ENCODE data around the gene OPA3. TPM values are rescaled to one million over a fixed set of nuclear protein-coding genes. Genes with fewer than 3 reads are reported as not detected.

OPA3 gene
- total RNA-seq, 1 experiment from 2014 or later: 11.1 TPM

GRCh38 chr19:45615795-45616703 lies 31.4 kb upstream of the OPA3 start:
- no peaks in the 10 kb centered on the region for H3K9me2 ChIP-seq (ENCODE audit: insufficient read depth)
- no peaks in the 10 kb centered on the region for H4K20me1 ChIP-seq (ENCODE audit: insufficient read depth)
- H3K27ac ChIP-seq (ENCODE audit: low read depth, low read length): peak overlapping the region; percentile 98
- peak overlapping the region; percentile 63 for H3K9ac ChIP-seq (ENCODE audit: low read length)
- DNase-seq (ENCODE audit: low read depth, low spot score) (peak; percentile 97), ATAC-seq (peak; percentile 88)
- H2AFZ ChIP-seq (ENCODE audit: low read depth, low read length, poor library complexity, severe bottlenecking): no peak overlapping the region
- H3K4me2 ChIP-seq (ENCODE audit: low read length): peak overlapping the region; percentile 78
- H3K9me3 ChIP-seq (ENCODE audit: control insufficient read depth in 1 of 2, insufficient read depth in 1 of 2, low read depth in 1 of 2, low read length in 2 of 2): no peaks in the 10 kb centered on the region
- TSS peak; percentile 69 for BruUV-seq (replicated peaks)
- H3K27me3 ChIP-seq (ENCODE audit: insufficient read depth, low read length): no peaks in the 10 kb centered on the region
- intact Hi-C loops (cut with micrococcal nuclease): loop anchor here (2.0 kb wide), 1 partner anchor 15 kb away; no protein-coding TSS in a partner anchor
- no peaks in the 10 kb centered on the region for H3K79me2 ChIP-seq (ENCODE audit: insufficient read depth, low read length)
- TF ChIP-seq MAX (IDR thresholded peaks at IDR 0.05) (peak; percentile 86), EZH2 (IDR thresholded peaks at IDR 0.05) (no peak), SP1 (IDR thresholded peaks at IDR 0.05; ENCODE audit: low read depth) (peak; percentile 84), ZFX (IDR thresholded peaks at IDR 0.05) (peak; percentile 37; the same call in 1 of the 2 replicates), TCF7L2 (IDR thresholded peaks at IDR 0.05; ENCODE audit: borderline replicate concordance, extremely low read depth, insufficient read depth, insufficient read length) (peak; percentile 23), JUND (IDR thresholded peaks at IDR 0.05) (no peak), CBX3 (IDR thresholded peaks at IDR 0.05; ENCODE audit: low read depth) (0 out of 2 replicates have a peak, but pooled peaks have one; percentile 9), ZBTB33 (IDR thresholded peaks at IDR 0.05; ENCODE audit: extremely low read depth, insufficient replicate concordance, low read length) (no peak), POLR2AphosphoS5 (IDR thresholded peaks at IDR 0.05; ENCODE audit: low read depth, low read length) (peak; percentile 73), POLR2A (IDR thresholded peaks at IDR 0.05; ENCODE audit: borderline replicate concordance, extremely low read depth, insufficient read depth, insufficient read length) (peak; percentile 66), REST (IDR thresholded peaks at IDR 0.05; ENCODE audit: low read depth) (no peak), YY1 (IDR thresholded peaks at IDR 0.05; ENCODE audit: extremely low read depth, insufficient replicate concordance, low read depth, low read length) (no peak), ATF3 (IDR thresholded peaks at IDR 0.05) (no peak), CEBPB (IDR thresholded peaks at IDR 0.05; ENCODE audit: low read depth) (no peak)
- ChIA-PET POLR2A (interaction anchor here (0.6 to 3.4 kb wide), 14 partner anchors 11 to 1610 kb away, joined by 3 to 54 read pairs (median 6); partner anchors contain the start of genes EML2, OPA3 and SIX5), CTCF (interaction anchor here (1.0 to 4.8 kb wide), 7 partner anchors 15 to 177 kb away, joined by 4 to 45 read pairs (median 7); partner anchors contain the start of genes EML2, QPCTL and SNRPD2), RAD21 (ENCODE audit: low non-redundant PET in 1 of 2, low total read pairs in 2 of 2, uncharacterized antibody in 2 of 2, unreplicated experiment in 2 of 2) (interaction anchor here (0.7 to 1.6 kb wide), 4 partner anchors 25 to 76 kb away, joined by 3 to 7 read pairs (median 3); partner anchors contain the start of genes QPCTL (in 1 of the 2) and SNRPD2 (in 1 of the 2))
- peaks cover 12 to 23% of the 10 kb centered on the region in 2 experiments; a peak in 3 of 4 replicates for H3K36me3 ChIP-seq (ENCODE audit: control insufficient read depth in 1 of 2, insufficient read depth in 2 of 2, low read length in 2 of 2)
- peaks cover 30 to 38% of the 10 kb centered on the region in 2 experiments for H3K4me1 ChIP-seq (ENCODE audit: control insufficient read depth in 1 of 2, insufficient read depth in 2 of 2, low read length in 2 of 2)
- H3K4me3 ChIP-seq (replicated peaks in 1 of 2; ENCODE audit: low read depth in 1 of 2, low read length in 2 of 2): peak overlapping the region; percentile 43 to 52
